ENCODE measurements around the gene CYP27C1.

DNA sequence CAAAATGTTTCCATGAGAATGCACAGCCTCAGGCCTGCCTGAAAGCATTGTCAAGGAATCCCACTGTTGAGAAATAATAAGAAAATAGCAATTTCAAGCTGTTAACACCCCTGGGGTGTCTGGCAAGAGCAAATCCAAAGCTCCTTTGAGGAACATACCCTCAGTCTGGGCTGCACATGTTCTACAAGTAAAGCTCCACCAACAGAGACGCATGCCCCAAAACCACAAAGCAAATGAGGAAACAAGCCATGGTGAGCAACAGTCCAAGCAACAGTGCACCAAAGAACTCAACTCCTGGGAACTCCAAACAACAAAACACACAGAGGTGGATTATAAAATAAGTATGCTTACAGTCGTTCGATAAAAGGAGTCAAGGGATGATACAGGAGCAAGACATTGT is 40.3 kb downstream of the CYP27C1 start:
- TF ChIP-seq, protein P1, sequence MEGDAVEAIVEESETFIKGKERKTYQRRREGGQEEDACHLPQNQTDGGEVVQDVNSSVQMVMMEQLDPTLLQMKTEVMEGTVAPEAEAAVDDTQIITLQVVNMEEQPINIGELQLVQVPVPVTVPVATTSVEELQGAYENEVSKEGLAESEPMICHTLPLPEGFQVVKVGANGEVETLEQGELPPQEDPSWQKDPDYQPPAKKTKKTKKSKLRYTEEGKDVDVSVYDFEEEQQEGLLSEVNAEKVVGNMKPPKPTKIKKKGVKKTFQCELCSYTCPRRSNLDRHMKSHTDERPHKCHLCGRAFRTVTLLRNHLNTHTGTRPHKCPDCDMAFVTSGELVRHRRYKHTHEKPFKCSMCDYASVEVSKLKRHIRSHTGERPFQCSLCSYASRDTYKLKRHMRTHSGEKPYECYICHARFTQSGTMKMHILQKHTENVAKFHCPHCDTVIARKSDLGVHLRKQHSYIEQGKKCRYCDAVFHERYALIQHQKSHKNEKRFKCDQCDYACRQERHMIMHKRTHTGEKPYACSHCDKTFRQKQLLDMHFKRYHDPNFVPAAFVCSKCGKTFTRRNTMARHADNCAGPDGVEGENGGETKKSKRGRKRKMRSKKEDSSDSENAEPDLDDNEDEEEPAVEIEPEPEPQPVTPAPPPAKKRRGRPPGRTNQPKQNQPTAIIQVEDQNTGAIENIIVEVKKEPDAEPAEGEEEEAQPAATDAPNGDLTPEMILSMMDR (conservative IDR thresholded peaks at IDR 0.05; ENCODE audit: low read length) = no peak
- TF ChIP-seq EZH2phosphoT487 (IDR thresholded peaks at IDR 0.05; ENCODE audit: borderline replicate concordance) = no peak
